HepG2 (cell line): ENCODE measurements around the gene MAP3K1. TPM values are rescaled to one million over a fixed set of nuclear protein-coding genes. Genes with fewer than 3 reads are reported as not detected.

ENCODE experiments used
- HNRNPLL ChIP-seq: fragments of 200-400 bp; formaldehyde crosslinking; IDR thresholded peaks from 2 replicates; pipeline ENCODE4 v1.6.1; 2017; ENCODE audit warnings: mild to moderate bottlenecking, low read depth, low read length; ENCODE audit not compliant: poor library complexity, severe bottlenecking
- HOMEZ ChIP-seq: IDR thresholded peaks from 2 replicates; pipeline ENCODE4 v1.6.1; 2016; ENCODE audit warnings: low read depth
- KDM1A ChIP-seq: IDR thresholded peaks from 2 replicates; pipeline ENCODE4 v1.6.1; 2016; ENCODE audit warnings: missing compliant biosample characterization
- MBD4 ChIP-seq: IDR thresholded peaks from 2 replicates; pipeline ENCODE4 v1.6.1; 2012; ENCODE audit warnings: low read length, inconsistent platforms, borderline replicate concordance
- PAWR ChIP-seq: sonication (generic); formaldehyde crosslinking; IDR thresholded peaks from 2 replicates; pipeline ENCODE4 v1.4.0; 2020; ENCODE audit warnings: missing genetic modification reagents, mild to moderate bottlenecking, borderline replicate concordance
- RAD51 ChIP-seq: fragments of 450-650 bp; IDR thresholded peaks from 2 replicates; pipeline ENCODE4 v1.6.1; 2016; ENCODE audit warnings: borderline replicate concordance
- RBM22 ChIP-seq: fragments of 200-400 bp; formaldehyde crosslinking; optimal IDR thresholded peaks from 2 replicates; pipeline ENCODE3; 2017; ENCODE audit warnings: mild to moderate bottlenecking, low read length, moderate library complexity
- SNAPC5 ChIP-seq: sonication (generic); formaldehyde crosslinking; IDR thresholded peaks from 2 replicates; pipeline ENCODE4 v1.8.1; 2023; ENCODE audit warnings: mild to moderate bottlenecking, missing genetic modification reagents, borderline replicate concordance
- THAP11 ChIP-seq: IDR thresholded peaks from 2 replicates; pipeline ENCODE4 v1.6.1; 2016; ENCODE audit warnings: missing biosample characterization, missing genetic modification reagents
- TMF1 ChIP-seq: sonication (generic); formaldehyde crosslinking; IDR thresholded peaks from 2 replicates; pipeline ENCODE4 v1.8.1; 2022; ENCODE audit warnings: low read depth, missing genetic modification reagents
- ZBTB40 ChIP-seq, 2 experiments: fragments of 450-650 bp in 1 of 2; sonication (generic) in 1 of 2; formaldehyde crosslinking in 1 of 2; IDR thresholded peaks; 2 replicates each; pipeline versions ENCODE4 v1.6.1 to v1.8.0; 2016 to 2022; ENCODE audit warnings: antibody characterized with exemption in 1 of 2, mild to moderate bottlenecking in 1 of 2, missing genetic modification reagents in 1 of 2
- ZKSCAN8 ChIP-seq: IDR thresholded peaks from 2 replicates; pipeline ENCODE4 v1.6.1; 2016; ENCODE audit warnings: borderline replicate concordance, missing genetic modification reagents, missing compliant biosample characterization
- ZNF224 ChIP-seq: sonication (generic); formaldehyde crosslinking; IDR thresholded peaks from 2 replicates; pipeline ENCODE4 v1.5.0; 2020; ENCODE audit warnings: mild to moderate bottlenecking, missing genetic modification reagents
- ZNF878 ChIP-seq: sonication (generic); formaldehyde crosslinking; IDR thresholded peaks from 2 replicates; pipeline ENCODE4 v1.8.1; 2023; ENCODE audit warnings: mild to moderate bottlenecking, missing genetic modification reagents, moderate library complexity
- ZXDC ChIP-seq: sonication (generic); formaldehyde crosslinking; IDR thresholded peaks from 2 replicates; pipeline ENCODE4 v1.5.0; 2020; ENCODE audit warnings: mild to moderate bottlenecking, missing genetic modification reagents
- polyA plus RNA-seq, 8 experiments: library from polyadenylated mRNA; depleted of rRNA in 3 of 8; stranded (reverse) in 7 of 8; unstranded in 1 of 8; fragments of >200 nt; fragmentation: Illumina TruSeq in 4 of 8; extraction: Trizol in 4 of 8; gene quantifications; 2 replicates each; pipeline versions ENCODE4 v1.2.1 to v1.2.3, GENCODE V29; 2011 to 2016; ENCODE audit warnings: low read depth in 4 of 8, missing spikeins in 1 of 8, mixed read lengths in 1 of 8; ENCODE audit not compliant: insufficient read depth in 1 of 8
- total RNA-seq, 5 experiments: library from RNA; depleted of rRNA; stranded (reverse); fragments of >200 nt; fragmentation: Illumina TruSeq; extraction: Trizol; gene quantifications; 2 replicates each; pipeline ENCODE4 v1.2.3, GENCODE V29; 2016; ENCODE audit warnings: low read depth in 1 of 5

The MAP3K1 gene
- total and polyA plus RNA-seq, 2 of the 13 experiments (the other 11 are each of a cell fraction or from before 2014, with no cell fraction given), result 16.4 to 30.3 TPM

GRCh38 chr5:56910210-56910965 lies 95.0 kb downstream of the MAP3K1 start (continued):
- no peak for TF ChIP-seq ZBTB40 (IDR thresholded peaks at IDR 0.05)
- TF ChIP-seq ZBTB40 (CRISPR knock-in tag; IDR thresholded peaks at IDR 0.05), result peak; percentile 61
- TF ChIP-seq KDM1A (CRISPR knock-in tag), result no peak
- peak; percentile 48 for TF ChIP-seq HNRNPLL
- no peak for TF ChIP-seq TMF1 (CRISPR knock-in tag)
- TF ChIP-seq ZXDC (CRISPR knock-in tag), result no peak
- no peak for TF ChIP-seq SNAPC5 (CRISPR knock-in tag)
- TF ChIP-seq PAWR (CRISPR knock-in tag), result no peak
- no peak for TF ChIP-seq HOMEZ (CRISPR knock-in tag)
- TF ChIP-seq RBM22, result no peak
- TF ChIP-seq ZKSCAN8 (CRISPR knock-in tag), result no peak
- TF ChIP-seq THAP11 (CRISPR knock-in tag), result no peak
- TF ChIP-seq ZNF224 (CRISPR knock-in tag), result no peak
- no peak for TF ChIP-seq ZNF878 (CRISPR knock-in tag)
- TF ChIP-seq MBD4, result no peak
- TF ChIP-seq RAD51, result no peak
